Activated T-helper 2 cell treated with anti-CD3 and anti-CD28 coated beads, Interferon-gamma antibody, Interleukin-2, Interleukin-4, amounts not matched to agents 10 μg/mL and 5 μg/mL and 100 μg/mL, durations not matched to agents 14 hours and 24 hours and 36 hours (primary cell): ENCODE measurements around the gene FBXL13. TPM values are rescaled to one million over a fixed set of nuclear protein-coding genes. Genes with fewer than 3 reads are reported as not detected.
A peak's percentile ranks its signal among the peaks of the same experiment; 100 is the strongest.
"Not testable (repeated sequence)": the region's sequence is repeated elsewhere in the genome, so short reads cannot be mapped to it uniquely, and the experiment has no call there.

Experiments used
- DNase-seq: peaks from one replicate; pipeline ENCODE4 v3.0.0; 2021; ENCODE audit warnings: low spot score
- H3K27ac Mint-ChIP-seq: one replicate; pipeline ENCODE4 v1.8.0; 2021; ENCODE audit warnings: mixed read lengths
- H3K27me3 Mint-ChIP-seq: one replicate; pipeline ENCODE4 v1.8.0; 2021; ENCODE audit warnings: low read depth, mixed read lengths
- H3K36me3 Mint-ChIP-seq: one replicate; pipeline ENCODE4 v1.8.0; 2021; ENCODE audit warnings: low read depth, mixed read lengths
- H3K4me1 Mint-ChIP-seq: one replicate; pipeline ENCODE4 v1.8.0; 2021; ENCODE audit warnings: low read depth, mixed read lengths
- H3K4me3 Mint-ChIP-seq: one replicate; pipeline ENCODE4 v1.8.0; 2021; ENCODE audit warnings: low read depth, mild to moderate bottlenecking, moderate library complexity, mixed read lengths
- H3K9me3 Mint-ChIP-seq: one replicate; pipeline ENCODE4 v1.8.0; 2021; ENCODE audit warnings: mixed read lengths
- intact Hi-C: fragments of 100-400 bp; cut with micrococcal nuclease; formaldehyde crosslinking; loops from one replicate; pipeline ENCODE4 v1.15.1; 2023
- total RNA-seq: library from RNA; stranded (reverse); gene quantifications from 2 replicates; pipeline ENCODE4 v1.2.3, GENCODE V29; 2022

FBXL13 gene
- total RNA-seq, 1 donor from 2014 or later: 0.41 TPM

DNA sequence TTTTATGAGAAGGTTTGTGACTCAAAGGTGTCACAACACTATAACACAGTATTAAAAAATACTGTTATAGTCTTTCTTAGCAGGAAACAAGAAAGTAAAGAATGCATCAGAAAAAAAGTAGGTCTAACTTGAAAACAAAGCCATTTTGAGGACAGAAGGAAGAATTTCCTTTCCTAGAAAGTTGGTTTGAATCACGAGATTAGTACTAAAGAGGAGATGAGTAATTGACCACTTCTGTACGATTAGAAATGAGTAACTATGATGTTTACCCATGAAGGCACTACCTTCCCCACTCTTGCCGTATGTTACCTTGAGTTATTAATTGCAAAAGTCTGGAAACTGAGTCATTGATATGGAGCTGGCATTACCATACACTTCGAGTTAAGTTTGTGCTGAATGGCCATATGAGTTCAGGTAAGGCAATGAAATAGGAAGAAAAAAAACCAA lies 260.5 kb downstream of the FBXL13 start:
- H3K36me3 Mint-ChIP-seq: no peaks in the 10 kb centered on the region
- peak overlapping the region; percentile 32 for H3K27ac Mint-ChIP-seq
- intact Hi-C loops: loop anchor here (1.0 kb wide), 2 partner anchors 21 to 60 kb away; no protein-coding TSS in a partner anchor
- no peak overlapping the region for H3K4me3 Mint-ChIP-seq
- peaks cover 12% of the 10 kb centered on the region for H3K4me1 Mint-ChIP-seq
- no peaks in the 10 kb centered on the region for H3K9me3 Mint-ChIP-seq
- H3K27me3 Mint-ChIP-seq: no peaks in the 10 kb centered on the region
- no peak for DNase-seq

DNA sequence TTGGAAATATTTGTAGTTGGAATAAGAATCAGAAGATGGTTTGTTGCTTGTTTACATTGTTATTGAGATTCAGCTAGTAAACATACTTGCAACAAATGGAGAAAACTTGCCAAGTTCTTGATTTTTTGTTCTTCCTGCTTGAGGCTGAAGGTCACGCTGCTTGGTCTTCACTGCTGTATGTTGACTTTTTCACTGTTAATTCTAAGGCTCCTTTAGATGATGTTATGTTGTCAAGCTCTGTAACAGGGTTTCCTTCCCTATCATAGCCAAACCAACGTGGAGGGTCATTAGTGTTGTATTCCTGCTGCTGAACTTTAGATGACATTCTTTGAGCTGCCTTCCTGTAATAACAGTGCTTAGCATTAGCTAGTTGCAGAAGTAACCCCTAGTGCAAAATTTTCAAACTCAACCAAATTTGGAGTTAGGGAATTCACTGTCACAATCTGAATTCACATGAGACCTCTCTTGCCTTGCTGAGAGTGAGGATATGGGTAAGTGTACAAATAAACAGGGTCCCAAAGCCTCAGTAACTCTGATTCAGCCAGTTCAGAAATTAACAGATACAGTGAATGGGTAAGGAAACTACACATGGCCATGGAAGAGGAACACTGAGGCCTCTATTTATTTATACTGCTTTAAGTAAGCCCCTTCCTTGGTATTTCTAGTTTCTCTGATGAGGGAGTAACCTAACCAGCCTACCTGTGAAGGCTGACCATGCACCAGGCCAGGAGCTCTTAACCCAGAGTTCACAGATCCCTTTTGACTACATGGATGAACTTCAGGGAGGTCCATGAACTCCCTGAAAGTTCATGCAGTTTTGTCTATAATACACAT lies 261.2 kb downstream of the FBXL13 start:
- Mint-ChIP-seq H3K27ac (peak overlapping the region; percentile 32), H3K9me3 (no peaks in the 10 kb centered on the region), H3K36me3 (no peaks in the 10 kb centered on the region), H3K4me1 (peaks cover 12% of the 10 kb centered on the region), H3K4me3 (no peak overlapping the region), H3K27me3 (no peaks in the 10 kb centered on the region)
- DNase-seq: no peak
- intact Hi-C loops: loop anchor here (1.0 kb wide), 2 partner anchors 22 to 61 kb away; no protein-coding TSS in a partner anchor

DNA sequence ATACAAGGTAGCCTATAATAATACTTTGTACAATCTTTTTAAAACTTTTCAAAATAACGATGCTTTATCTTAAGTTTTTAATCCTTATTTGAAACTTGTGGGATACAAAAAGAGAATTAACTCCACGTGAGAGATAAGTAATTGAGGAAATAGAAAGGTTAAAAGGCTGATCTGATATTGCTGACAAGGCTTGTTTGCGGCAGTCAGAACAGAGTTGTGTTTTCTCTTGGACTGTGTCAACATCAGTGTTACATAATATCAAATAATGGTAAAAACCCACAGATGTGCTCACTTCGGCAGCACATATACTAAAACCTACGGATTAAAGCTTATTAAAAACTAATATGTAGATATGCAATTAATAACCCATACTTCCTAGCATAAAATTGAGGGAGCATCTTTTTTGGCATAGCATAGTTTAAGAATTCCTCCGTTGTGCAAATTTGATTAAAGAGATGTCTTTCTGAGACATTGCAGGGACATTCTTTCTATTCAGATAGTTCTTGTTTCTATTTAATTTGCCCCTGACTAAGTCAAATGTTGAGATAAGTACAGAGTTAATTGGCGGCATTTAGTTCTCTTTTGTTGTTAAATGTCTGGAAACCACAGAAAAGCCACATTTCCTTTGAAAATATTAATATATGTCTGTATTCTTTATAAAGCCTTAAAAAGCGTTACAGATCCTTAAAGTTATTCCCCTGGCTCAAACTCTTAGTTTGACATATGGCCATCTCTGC lies 262.5 kb downstream of the FBXL13 start:
- Mint-ChIP-seq H3K9me3 (no peaks in the 10 kb centered on the region), H3K4me1 (peaks cover 12% of the 10 kb centered on the region), H3K27ac (no peak overlapping the region), H3K4me3 (no peak overlapping the region), H3K36me3 (no peaks in the 10 kb centered on the region), H3K27me3 (no peaks in the 10 kb centered on the region)
- intact Hi-C loops: no loop called here
- no peak for DNase-seq

DNA sequence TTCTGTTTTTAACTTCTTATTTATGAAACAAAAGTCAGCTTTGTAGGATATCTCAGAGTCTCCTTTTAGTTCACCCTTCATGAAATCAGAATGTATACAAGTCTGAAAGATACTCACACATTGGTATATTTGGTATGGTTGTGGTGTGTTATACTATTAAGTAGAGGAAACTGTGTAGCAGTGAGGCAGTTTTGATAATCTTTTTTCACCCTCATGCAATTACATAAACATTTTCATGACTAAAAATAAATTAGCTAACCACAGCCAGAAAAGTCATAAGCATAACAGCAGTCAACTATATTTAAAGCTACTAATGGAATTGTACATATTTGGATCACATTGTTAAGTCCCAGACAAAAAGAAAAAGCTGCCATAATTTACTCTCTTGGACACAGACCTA lies 263.7 kb downstream of the FBXL13 start:
- no peak overlapping the region for H3K4me3 Mint-ChIP-seq
- DNase-seq: no peak

DNA sequence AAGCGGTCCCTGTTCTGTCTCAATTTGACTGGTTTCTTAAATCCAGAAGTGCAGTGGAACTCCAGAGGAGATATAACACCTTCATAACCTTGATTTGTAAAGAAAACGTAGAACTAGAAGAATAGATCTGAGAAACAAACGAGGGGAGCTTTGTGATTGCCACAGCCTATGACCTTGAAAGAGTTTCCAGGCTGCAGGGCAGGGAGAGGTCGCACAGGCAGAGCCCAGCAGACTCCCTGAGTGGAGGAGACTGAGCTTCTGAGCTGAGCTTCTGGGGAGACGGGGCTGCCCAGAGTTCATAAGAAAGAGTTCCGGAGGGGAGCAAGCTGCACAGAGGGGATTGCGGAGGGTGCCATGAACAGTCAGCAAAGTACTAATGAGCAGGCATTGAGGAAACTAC lies 268.0 kb downstream of the FBXL13 start:
- no peak for DNase-seq
- Mint-ChIP-seq H3K4me1 (no peaks in the 10 kb centered on the region), H3K4me3 (no peak overlapping the region), H3K27me3 (no peaks in the 10 kb centered on the region), H3K27ac (no peak overlapping the region), H3K36me3 (no peaks in the 10 kb centered on the region), H3K9me3 (peaks cover 10% of the 10 kb centered on the region)
- intact Hi-C loops: no loop called here

More for the DNA sequence above, 263.7 kb downstream of the FBXL13 start:
- Mint-ChIP-seq H3K4me1 (peaks cover 12% of the 10 kb centered on the region), H3K36me3 (no peaks in the 10 kb centered on the region), H3K9me3 (no peaks in the 10 kb centered on the region), H3K27ac (no peak overlapping the region), H3K27me3 (no peaks in the 10 kb centered on the region)
- intact Hi-C loops: no loop called here

DNA sequence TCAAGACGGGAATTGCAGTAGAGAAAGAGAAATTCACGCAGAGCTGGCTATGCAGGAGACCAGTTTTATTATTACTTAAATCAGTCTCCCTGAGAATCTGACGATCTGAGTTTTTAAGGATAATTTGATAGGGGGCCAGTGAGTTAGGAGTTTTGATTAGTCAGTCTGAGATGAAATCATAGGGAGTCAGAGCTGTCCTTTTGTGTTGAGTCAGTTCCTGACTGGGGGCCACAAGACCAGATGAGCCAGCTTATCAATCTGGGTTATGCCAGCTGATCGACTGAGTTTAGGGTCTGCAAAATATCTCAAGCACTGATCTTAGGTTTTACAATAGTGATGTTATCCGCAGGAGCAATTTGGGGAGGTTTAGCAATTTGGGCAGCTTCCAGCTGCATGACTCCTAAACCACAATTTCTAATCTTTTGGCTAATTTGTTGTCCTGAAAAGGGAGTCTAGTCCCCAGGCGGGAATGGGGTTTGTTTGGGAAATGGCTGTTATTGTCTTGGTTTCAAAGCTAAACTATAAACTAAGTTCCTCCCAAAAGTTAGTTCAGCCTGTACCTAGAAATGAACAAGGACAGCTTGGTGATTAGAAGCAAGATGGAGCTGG lies 278.5 kb downstream of the FBXL13 start:
- intact Hi-C loops, H3K4me3 Mint-ChIP-seq, H3K4me1 Mint-ChIP-seq, DNase-seq, H3K36me3 Mint-ChIP-seq, H3K27ac Mint-ChIP-seq, H3K27me3 Mint-ChIP-seq: not testable (repeated sequence)
- peaks cover 16% of the 10 kb centered on the region for H3K9me3 Mint-ChIP-seq

DNA sequence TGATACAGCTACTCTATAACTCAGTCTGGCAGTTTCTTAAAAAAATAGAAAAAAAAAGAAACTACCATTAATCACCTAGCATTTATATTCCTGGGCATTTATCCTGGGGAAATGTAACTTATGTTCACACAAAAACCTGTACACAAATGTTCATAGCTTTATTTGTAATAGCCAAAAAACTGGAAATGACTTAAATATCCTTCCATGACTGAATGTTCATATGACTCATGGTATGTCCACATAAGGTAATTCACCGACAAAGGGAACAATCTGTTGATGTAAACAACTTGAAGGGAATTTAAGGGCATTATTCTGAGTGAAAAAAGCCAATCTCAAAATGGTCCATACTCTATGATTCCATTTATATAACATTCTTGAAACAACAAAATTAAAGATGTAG lies 280.0 kb downstream of the FBXL13 start:
- H3K36me3 Mint-ChIP-seq, H3K27me3 Mint-ChIP-seq, H3K4me1 Mint-ChIP-seq, H3K4me3 Mint-ChIP-seq, H3K9me3 Mint-ChIP-seq, H3K27ac Mint-ChIP-seq, DNase-seq, intact Hi-C loops: not testable (repeated sequence)

DNA sequence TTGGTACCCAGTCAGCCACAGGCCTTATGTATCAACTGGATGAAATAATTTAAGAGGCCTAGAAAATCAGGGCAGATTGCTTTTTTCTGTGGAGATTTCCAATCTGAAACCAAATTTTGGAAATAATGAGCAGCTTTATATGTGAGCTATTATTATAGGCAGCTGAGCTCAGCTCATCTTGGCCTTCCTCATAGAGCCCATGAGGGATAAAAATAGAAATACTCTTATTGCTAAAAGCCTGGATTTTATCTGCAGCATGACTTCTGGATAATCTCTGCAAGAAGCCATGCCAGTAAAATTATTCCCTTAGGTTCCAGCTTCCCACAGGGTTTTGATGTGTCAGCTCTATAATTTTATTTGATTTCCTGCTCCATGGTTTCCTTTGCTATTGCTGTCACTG lies 282.8 kb downstream of the FBXL13 start:
- H3K9me3 Mint-ChIP-seq, H3K4me1 Mint-ChIP-seq, intact Hi-C loops, DNase-seq, H3K27ac Mint-ChIP-seq, H3K36me3 Mint-ChIP-seq, H3K4me3 Mint-ChIP-seq, H3K27me3 Mint-ChIP-seq: not testable (repeated sequence)

DNA sequence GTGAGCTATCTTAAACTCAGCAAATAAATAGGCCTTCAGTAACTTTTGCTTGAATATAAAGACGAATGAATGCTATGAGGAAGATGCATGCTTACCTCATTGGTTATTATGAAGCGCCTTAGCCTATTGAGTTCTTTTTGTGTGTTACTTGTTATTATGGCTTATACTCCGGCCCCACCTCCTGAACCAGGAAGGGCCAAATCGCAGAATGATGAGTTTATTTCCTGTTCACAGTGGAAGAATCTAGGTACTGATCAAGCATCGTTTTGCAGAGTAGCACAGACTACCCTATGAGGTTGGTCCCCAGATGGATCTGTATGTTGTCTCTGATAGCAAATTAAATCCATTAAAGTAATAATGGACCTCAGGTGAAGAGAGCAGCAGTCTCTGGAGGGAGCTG lies 283.2 kb downstream of the FBXL13 start:
- H3K4me1 Mint-ChIP-seq, H3K4me3 Mint-ChIP-seq, H3K9me3 Mint-ChIP-seq, intact Hi-C loops, H3K27ac Mint-ChIP-seq, H3K27me3 Mint-ChIP-seq, H3K36me3 Mint-ChIP-seq, DNase-seq: not testable (repeated sequence)

DNA sequence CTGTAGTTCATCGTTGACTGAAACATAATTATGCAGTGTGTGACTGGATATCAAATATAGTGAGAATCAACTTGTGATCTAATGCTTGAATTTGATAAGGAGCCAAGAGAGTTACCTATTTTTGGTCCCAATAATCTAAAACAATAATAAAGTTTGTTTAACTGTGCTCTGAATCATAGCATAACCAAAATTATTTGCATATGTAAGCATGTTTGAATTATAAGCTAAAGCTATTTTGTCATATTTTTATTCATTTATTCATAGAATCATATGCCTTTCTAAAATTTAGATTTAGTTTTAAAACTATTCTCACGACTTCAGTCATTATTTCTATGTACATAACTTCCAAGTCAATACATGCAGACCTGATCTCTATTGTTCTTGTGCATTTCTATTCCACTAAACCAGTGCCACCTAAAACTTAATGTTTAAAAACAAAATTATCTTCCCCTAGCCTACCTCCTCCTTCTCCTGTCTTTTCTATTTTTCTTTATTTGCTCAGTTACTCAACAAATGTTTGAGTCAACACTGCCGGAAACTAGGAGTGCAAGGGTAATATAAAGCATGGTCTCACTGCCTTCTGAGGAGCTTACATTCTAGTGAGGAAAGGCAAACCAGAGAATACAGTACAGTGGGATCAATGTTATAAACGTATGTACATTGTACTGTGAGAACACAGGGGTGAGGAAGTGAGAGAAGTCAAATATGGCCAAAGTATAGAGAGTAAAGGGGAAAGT lies 284.1 kb downstream of the FBXL13 start:
- H3K27me3 Mint-ChIP-seq, DNase-seq, intact Hi-C loops, H3K9me3 Mint-ChIP-seq, H3K27ac Mint-ChIP-seq, H3K4me1 Mint-ChIP-seq, H3K36me3 Mint-ChIP-seq, H3K4me3 Mint-ChIP-seq: not testable (repeated sequence)

DNA sequence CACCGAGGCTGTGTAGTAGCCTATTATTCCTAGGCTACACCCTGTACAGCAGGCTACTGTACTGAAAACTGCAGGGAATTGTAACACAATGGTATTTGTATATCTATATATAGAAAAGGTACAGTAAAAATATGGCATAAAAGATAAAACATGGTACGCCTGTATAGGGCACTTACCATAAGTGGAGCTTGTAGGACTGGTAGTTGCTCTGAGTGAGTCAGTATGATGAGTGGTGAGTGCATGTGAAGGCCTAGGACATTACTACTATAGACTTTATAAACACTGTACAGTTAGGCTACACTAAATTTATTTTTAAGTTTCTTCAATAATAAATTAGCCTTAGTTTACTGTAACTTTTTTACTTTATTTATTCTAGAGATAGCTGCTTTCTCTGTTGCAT lies 285.8 kb downstream of the FBXL13 start:
- intact Hi-C loops, DNase-seq, H3K4me1 Mint-ChIP-seq, H3K27me3 Mint-ChIP-seq, H3K27ac Mint-ChIP-seq, H3K4me3 Mint-ChIP-seq, H3K9me3 Mint-ChIP-seq, H3K36me3 Mint-ChIP-seq: not testable (repeated sequence)

DNA sequence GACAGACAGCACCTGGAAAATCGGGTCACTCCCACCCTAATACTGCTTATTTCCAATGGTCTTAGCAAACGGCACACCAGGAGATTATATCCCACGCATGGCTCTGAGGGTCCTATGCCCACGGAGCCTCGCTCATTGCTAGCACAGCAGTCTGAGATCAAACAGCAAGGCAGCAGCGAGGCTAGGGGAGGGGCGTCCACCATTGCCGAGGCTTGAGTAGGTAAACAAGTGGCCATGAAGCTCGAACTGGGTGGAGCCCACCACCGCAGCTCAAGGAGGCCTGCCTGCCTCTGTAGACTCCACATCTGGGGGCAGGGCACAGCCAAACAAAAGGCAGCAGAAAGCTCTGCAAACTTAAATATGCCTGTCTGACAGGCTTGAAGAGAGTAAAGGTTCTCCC lies 293.7 kb downstream of the FBXL13 start:
- H3K9me3 Mint-ChIP-seq, DNase-seq, H3K27ac Mint-ChIP-seq, H3K27me3 Mint-ChIP-seq, intact Hi-C loops, H3K4me1 Mint-ChIP-seq, H3K4me3 Mint-ChIP-seq: not testable (repeated sequence)
- H3K36me3 Mint-ChIP-seq: peaks cover 18% of the 10 kb centered on the region
